NCI-H510A treated with DMSO at 0.1 percent for 48 hours (cell line): ENCODE measurements around the gene PGGHG.
"Not testable (repeated sequence)": the region's sequence is repeated elsewhere in the genome, so short reads cannot be mapped to it uniquely, and the experiment has no call there.

Experiments used
- DNase-seq: peaks from one replicate; lab custom pipeline; 2025; lab: John Stamatoyannopoulos, UW

Gene PGGHG

GRCh38 chr11:313787-314553 is 25.0 kb downstream of the PGGHG start, which contains the start of gene IFITM1:
IFITM1 (plus strand) TSS chr11:314040; CDS start chr11:314171, 131 bp downstream.
- DNase-seq, result no peak

DNA sequence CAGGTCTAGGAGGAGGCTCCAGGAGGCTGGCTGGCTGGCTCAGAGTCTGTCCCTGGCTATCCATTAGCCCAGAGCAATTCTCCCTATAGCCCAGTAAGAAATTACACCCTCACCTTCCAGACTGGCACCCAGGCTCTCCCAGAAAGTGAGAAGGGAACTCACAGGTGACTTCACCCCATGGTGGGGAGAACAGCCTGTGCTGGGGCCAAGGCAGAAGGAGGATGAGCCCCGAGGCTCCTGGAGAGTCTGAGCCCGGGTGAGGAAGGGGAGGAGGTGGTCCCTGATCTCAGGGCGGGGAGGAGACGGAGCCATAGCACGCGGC is 25.6 kb downstream of the PGGHG start:
- not testable (repeated sequence) for DNase-seq

DNA sequence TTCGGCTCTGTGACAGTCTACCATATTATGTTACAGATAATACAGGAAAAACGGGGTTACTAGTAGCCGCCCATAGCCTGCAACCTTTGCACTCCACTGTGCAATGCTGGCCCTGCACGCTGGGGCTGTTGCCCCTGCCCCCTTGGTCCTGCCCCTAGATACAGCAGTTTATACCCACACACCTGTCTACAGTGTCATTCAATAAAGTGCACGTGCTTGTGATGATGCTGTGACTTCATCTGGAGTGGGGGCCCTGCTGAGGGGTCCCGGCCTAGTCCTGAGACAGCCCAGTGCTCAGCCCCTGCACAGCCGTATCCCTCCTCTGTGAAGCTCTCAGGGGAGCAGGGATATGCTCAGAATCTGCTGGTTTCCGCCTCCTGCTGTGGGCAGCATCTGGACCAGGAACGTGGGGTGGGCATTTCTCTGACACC is 26.1 kb downstream of the PGGHG start:
- no peak for DNase-seq

GRCh38 chr11:315516-315994 is 26.6 kb downstream of the PGGHG start:
- DNase-seq, result no peak

DNA sequence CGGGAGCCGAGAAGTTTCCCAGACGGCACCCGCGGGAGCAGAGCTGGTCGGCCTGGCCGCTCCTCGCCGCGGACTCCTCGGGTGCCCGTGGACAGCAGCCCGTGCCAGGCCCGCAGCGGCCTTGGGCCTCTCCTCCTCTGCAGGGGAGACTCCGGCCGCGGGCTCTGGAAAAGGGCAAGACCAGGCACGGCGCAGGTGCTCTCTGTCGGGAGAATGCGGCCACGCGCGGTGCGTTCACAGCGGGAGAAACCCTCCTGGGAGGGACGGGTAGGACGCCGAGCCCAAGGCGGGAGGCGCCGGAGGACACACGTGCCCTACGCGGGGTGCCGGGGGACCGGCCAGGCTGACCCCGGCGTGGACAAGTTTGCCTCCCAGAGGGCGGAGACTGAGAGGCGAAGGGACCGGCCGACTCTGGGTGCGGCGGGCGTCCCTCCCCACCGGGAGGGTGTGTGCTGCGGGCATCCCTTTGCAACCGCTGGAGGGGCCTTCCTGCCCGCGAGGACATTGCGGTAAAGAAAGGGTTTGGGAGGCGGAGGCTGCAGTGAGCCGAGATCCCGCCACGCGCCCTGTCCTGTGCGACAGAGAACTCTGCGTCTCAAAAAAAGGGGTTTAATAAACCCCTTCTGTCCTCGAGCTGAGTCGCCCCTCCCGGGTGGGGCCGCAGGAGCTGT is 27.2 kb downstream of the PGGHG start:
- no peak for DNase-seq

DNA sequence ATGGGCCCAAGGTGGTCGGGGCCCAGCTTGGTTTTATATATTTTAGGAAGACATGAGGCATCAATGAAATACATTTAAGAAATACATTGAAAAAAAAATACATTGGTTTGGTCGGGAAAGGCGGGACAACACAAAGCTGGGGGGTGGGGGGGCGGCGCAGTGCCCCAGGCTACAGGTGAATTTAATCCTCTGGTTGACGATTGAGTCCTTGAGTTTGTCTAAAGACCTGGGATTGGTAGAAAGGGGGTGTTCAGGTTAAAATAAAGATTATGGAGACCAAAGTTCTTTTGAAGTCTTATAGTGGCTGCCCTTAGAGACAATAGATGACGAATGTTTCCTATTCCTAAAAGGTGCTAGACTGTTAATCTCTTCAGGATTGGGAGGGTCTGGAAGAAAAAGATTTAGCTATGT is 28.0 kb downstream of the PGGHG start:
- no peak for DNase-seq

DNA sequence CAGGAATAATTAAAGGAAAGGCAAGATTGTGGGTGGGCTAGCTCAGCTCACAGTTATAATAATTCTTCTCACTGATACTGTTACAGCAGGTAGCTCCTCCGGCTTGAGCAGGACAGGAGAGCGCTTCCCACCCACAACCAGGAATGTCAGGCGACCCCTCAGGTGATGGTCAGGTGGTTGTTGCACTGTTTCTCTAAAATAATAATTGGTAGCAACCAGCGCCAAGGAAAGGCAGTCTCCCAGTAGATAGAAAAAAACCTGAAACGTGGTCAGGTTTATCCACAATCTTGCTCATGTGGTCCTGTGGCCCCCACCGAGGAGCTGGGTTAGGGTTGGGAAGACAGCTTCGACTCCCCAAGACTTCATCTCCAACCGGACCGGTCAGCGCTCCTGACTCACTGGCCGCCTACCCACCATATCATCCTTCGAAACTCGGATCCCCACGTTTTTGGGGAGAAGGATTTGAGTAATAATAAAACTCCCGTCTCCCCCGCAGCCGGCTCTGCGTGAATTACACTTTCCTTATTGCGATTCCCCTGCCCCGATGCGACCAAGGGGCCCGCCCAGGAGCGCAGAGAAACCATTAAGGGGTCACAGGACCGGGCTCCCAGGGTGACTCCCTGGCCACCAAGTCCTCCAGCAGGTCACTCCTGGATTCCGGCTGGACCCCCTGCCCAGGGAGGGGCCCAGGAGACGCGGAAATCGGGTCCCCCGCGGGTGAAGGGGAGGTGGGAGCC is 28.9 kb downstream of the PGGHG start:
- not testable (repeated sequence) for DNase-seq

- DNase-seq, result not testable (repeated sequence)
Measured at GRCh38 chr11:318405-319120, 29.6 kb downstream of the PGGHG start.

DNA sequence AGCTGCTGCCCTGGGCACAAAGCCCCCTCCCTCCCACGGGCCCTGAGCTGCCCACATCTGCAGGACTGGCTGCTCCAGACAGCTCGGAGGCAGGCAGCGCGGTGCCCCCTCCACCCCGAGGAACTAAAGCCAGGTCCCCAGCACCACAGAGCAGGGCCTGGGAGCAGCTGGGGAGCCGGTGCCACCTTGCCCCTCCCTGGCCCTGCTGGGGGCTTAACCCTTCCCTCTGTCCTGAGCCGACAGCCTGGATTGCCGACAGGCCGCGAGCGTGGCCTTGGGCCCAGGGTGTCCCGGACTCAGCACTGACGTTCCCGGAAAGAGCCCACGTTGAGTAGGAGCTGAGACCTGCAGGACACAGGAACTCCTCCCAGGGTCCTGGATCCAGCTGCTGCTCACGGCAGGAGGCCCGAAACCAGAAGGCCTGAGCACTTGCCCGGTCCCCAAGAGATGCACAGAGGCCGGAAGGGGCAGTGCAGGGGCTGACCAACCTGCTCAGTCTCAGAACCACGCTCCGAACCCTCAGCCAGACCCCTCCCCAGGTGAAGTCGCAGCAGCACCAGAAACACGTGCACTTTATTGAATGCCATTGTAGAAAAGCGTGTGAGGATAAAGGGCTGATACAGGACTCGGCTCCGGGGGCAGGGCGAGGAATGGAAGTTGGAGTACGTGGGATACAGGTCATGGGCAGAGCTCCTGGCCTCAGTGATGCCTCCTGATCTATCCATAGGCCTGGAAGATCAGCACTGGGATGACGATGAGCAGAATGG is 30.4 kb downstream of the PGGHG start:
- DNase-seq, result not testable (repeated sequence)

DNA sequence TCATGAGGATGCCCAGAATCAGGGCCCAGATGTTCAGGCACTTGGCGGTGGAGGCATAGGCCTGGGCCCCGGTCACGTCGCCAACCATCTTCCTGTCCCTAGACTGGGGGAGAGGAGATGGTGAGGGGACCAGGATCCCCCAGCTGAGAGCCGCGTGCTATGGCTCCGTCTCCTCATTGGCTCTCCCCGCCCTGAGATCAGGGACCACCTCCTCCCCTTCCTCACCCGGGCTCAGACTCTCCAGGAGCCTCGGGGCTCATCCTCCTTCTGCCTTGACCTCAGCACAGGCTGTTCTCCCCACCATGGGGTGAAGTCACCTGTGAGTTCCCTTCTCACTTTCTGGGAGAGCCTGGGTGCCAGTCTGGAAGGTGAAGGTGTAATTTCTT is 31.0 kb downstream of the PGGHG start:
- DNase-seq, result not testable (repeated sequence)

DNA sequence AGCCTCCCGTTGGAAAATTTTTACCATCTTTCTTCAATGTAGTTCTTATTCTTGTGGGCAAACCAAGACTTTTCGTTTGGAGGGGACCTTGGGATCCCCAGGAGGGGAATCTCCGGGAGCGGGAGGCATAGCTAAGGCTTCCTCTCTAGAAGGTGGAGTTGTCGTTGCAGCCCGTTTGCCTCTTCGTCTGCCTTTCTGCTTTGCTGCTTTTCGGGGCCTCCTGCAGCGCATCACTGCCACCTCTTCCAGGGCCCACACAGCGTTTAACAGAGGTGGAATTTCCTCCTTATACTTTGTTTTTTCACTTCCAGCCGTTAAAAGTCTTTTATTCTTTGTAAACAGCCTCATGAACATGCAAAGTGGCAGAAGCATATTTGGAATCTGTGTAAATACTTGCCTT is 35.2 kb downstream of the PGGHG start:
- no peak for DNase-seq

DNA sequence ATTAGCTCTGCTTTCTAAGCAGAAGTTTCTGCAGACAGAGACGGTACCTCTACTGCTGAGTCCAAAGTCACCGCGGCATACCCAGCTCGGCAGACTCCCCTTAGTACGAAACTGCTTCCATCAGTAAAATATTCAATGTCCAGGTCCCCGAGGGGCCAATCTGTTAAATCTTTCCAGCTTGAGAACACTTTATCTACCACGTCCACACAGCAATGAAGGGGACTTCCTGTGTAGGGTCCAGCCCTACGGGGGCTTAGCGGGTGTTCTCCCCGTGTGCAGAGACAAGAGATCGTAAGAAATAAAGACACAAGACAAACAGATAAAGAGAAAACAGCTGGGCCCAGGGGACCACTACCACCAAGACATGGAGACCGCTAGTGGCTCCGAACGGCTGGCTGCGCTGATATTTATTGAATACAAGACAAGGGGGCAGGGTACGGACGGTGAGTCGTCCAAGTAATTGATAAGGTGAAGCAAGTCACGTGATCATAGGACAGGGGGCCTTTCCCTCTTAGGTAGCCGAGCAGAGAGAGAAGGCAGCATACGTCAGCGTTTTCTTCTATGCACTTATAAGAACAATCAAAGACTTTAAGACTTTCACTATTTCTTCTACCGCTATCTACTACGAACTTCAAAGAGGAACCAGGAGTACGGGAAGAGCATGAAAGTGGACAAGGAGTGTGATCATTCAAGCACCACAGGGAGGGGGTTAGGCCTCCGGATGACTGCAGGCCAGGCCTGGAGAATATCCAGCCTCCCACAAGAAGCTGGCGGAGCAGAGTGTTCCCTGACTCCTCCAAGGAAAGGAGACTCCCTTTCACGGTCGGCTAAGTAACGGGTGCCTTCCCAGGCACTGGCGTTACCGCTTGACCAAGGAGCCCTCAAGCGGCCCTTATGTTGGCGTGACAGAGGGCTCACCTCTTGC is 35.9 kb downstream of the PGGHG start:
- not testable (repeated sequence) for DNase-seq

GRCh38 chr11:325796-326591 is 37.1 kb downstream of the PGGHG start:
- DNase-seq, result no peak

DNA sequence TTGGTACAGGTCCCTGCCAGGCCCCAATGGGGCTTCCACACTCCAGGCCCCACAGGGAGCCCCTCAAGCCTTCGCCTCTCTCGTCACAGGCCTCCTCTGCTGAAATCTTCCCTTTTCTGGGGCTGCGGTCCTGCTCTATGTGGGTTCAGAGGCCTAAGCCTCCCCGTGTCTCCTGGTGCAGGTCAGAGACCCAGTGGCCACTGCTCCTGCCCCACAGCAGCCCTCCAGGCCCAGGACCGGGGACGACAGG is 37.6 kb downstream of the PGGHG start:
- no peak for DNase-seq

- no peak for DNase-seq
Measured at GRCh38 chr11:326842-327580, 38.1 kb downstream of the PGGHG start.

DNA sequence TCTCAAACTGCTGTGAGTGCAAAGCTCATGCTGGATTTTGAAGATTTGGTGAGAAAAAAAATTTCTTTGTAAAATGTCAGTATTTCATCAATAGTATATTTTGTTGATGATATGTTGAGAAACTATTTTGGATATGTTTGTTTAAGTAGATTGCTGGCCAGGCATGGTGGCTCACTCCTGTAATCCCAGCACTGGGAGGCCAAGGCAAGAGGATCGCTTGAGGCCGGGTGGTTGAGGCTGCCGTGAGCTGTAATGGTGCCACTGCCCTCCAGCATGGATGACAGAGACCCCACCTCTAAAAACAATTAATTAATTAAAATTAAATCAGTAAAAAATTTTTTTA is 38.6 kb downstream of the PGGHG start:
- DNase-seq, result no peak

DNA sequence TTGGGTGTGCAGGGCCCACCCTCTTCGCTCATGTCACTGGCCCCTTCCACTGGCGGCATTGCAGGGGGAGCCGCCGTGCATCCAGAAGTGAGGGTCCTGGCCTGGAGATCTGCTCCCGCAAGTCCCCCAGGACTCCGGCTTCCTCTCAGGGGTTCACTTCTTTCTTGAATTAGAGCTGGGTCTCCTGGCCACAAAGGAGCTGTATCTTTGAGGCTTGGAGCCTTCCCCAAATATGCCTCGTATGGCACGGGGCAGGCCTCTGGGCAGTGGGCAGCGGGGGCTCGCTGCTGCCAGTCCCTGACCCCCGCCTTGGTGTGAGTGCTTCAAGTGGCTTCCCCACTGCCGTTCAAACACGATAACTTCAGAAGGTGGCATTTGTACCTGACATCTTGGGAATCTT is 39.1 kb downstream of the PGGHG start:
- DNase-seq, result no peak

DNA sequence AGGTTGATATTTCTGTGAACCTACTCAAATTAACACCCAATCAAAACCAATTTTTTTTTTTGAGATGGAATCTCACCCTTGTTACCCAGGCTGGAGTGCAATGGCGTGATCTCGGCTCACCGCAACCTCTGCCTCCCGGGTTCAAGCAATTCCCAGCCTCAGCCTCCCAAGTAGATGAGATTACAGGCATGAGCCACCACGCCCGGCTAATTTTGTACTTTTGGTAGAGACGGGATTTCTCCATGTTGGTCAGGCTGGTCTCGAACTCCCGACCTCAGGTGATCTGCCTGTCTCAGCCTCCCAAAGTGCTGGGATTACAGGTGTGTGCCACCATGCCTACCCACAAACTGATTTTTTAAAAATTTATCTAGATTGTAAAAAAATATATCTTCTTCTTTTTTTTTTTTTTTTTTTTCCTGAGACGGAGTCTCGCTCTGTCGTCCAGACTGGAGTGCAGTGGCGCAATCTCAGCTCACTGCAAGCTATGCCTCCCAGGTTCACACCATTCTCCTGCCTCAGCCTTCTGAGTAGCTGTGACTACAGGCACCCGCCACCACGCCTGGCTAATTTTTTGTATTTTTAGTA is 39.7 kb downstream of the PGGHG start:
- DNase-seq, result not testable (repeated sequence)

DNA sequence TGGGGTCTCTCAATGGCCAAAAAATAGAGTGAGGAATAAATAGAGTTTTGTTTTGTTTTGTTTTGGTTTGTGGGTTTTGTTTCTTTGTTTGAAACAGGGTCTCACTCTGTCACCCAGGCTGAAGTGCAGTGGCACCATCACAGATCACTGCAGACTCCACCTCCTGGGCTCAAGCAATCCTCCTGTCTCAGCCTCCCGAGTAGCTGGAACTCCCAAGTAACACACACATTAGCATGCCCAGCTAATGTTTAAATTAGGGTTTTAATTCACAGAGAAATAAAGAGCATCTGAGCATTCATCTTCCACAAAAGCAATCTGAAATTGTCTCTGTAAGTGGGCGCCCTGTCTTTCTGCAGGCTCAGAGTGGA is 40.9 kb downstream of the PGGHG start:
- DNase-seq, result no peak
